Measurements from ENCODE around the gene MAP4K4.

DNA sequence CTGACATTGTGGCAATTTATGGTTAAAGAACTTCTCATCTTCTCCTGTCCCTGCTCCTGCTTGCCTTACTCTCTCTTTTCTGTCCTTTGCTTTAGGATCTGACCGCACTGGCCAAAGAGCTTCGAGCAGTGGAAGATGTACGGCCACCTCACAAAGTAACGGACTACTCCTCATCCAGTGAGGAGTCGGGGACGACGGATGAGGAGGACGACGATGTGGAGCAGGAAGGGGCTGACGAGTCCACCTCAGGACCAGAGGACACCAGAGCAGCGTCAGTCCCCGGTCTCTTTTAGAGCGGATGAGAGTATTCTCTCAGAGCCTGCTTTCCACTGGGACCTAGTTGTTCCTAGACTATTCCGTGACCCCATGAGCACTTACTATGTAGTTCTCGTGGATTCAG is 172.0 kb downstream of the MAP4K4 start:
- TF ChIP-seq, protein P1, sequence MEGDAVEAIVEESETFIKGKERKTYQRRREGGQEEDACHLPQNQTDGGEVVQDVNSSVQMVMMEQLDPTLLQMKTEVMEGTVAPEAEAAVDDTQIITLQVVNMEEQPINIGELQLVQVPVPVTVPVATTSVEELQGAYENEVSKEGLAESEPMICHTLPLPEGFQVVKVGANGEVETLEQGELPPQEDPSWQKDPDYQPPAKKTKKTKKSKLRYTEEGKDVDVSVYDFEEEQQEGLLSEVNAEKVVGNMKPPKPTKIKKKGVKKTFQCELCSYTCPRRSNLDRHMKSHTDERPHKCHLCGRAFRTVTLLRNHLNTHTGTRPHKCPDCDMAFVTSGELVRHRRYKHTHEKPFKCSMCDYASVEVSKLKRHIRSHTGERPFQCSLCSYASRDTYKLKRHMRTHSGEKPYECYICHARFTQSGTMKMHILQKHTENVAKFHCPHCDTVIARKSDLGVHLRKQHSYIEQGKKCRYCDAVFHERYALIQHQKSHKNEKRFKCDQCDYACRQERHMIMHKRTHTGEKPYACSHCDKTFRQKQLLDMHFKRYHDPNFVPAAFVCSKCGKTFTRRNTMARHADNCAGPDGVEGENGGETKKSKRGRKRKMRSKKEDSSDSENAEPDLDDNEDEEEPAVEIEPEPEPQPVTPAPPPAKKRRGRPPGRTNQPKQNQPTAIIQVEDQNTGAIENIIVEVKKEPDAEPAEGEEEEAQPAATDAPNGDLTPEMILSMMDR (conservative IDR thresholded peaks at IDR 0.05) = no peak
- no peak for TF ChIP-seq ZFX (IDR thresholded peaks at IDR 0.05)

All from C4-2B (cell line).